HK-2 (cell line): ENCODE data around the gene RRAGD.
"Not testable (repeated sequence)": the region's sequence is repeated elsewhere in the genome, so short reads cannot be mapped to it uniquely, and the experiment has no call there.

Source experiments
- DNase-seq: peaks from one replicate; pipeline ENCODE4 v3.0.0-alpha.2; 2018; ENCODE audit not compliant: unreplicated experiment

Gene RRAGD

DNA sequence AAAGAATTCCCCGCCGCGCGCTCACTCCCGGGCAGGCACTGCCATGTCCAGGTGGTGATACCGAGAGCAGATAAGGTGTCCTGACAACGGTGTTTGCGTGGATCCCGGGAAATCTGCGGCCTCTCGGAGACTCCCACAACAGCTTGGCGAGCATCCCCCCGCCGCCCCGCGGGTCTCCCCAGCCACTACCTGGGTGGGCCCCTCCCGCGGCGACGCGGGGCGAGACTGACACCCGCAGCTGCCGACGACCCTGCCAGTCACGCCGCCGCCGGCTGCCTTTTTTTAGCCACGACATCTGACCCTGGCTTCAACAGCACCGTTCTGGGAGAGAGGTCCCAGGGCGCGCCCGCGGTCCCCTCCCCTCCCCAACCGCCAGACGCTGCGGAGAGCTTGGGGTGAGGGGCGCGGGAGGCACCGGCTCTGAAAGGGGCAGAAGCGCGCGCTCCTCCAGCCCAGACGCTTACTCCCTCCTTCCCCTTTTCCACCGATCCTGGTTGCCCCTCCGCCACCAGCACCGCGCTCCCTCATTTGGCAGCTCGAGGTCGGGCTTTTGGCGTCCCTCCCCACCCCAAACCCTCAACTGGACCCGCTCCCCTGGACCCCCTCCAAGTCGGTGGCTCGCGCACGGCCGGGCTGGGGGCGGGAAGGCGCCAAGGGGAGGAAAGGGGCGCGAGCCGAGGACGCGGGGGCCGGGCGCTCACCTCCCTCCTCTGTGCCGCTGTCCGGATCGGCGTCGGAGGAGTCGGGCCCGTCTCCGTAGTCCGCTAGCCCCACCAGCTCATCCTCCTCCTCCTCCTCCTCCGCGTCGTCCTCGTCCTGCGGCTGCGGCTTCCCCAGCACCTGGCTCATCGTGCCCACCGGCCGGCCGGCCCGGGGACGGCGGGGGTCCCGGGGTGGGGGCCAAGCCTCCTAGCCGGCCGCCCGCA, 665 bp downstream of the RRAGD start:
- peak; percentile 53 for DNase-seq

DNA sequence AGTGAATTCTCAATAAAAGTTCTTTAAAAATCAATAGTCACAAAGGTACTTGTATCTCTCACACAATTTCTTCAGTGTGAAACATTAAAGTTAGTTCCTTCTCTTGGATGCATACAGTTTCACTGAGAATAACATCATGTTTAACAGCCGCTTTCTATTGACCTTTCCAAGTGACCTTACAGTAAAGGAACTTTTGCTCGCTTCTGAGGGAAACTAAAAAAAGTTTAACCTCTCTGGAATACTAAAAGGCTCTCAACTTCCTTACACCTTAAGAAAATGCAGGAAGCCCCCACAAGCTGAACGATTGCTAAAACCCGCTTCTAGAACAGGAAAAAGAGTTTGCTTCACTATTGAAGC, 1.3 kb downstream of the RRAGD start:
- no peak for DNase-seq

DNA sequence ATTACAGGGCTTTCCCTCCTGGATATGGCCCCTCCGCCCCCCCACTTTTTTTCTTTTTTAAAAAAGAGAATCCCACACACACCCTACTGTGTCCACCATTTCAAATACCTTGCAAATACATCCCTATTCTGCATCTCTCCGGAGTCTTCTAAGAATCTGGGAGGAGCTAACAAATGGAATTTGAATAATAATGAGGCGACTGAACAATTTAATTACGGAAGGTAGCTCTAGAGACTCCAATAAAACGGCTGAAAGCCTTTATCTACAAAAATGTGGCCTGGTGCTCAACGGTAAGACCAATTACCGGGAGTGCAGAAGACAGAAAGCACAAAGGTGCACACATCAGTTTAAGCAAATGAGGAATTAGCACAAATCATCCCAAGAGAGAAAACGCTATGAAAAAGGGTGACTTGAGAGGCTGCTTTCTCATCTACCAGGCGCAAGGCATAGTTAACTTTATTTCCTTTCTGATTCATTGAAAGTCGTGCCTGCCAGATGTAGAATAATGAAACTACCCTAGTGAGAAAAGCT, 1.8 kb downstream of the RRAGD start:
- DNase-seq, result no peak

DNA sequence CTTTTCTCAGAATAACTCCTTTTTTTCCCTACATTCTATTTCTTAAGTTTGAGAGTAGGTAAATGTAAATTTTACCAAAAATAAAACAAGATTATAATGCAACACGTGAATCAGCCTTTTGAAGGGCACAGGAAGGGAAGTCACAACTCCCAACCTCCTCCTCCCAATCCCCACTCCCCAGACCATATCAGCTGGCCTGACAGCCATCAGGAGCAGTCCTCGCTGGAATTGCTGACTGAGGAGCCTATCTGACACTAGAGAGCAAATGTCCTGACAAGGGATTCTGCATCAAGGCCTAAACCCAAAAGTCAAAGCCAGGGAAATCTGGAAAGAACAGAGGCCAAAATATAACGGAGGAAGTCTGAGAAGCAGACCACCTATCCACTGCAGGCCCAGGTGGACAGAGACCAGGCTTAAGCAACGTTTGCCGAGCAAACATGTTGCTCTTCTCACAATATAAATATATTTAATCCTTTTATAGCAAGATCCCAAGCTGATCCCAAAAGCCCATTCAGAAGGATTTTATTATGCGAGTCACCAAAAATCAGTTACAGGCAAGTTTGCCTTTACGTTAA, 2.5 kb downstream of the RRAGD start:
- no peak for DNase-seq

DNA sequence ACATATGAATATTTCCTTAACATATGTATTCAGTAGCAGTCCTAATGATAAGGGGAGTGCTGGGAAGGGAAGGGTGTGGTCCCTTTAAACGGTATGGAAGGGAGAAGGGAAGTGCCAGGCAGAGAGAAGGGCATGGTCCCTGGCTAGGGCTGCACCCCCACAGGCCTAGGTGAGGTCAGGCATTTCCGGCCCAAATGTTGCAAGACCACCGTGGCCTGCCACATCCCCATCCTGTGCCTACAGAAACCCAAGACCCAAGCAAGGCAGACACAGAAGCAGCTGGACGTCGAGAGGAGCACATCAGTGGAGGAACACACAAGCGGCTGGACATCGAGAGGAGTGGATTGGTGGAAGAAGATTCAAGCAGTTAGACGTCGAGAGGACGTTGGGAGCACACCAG, 5.9 kb downstream of the RRAGD start:
- DNase-seq, result no peak

DNA sequence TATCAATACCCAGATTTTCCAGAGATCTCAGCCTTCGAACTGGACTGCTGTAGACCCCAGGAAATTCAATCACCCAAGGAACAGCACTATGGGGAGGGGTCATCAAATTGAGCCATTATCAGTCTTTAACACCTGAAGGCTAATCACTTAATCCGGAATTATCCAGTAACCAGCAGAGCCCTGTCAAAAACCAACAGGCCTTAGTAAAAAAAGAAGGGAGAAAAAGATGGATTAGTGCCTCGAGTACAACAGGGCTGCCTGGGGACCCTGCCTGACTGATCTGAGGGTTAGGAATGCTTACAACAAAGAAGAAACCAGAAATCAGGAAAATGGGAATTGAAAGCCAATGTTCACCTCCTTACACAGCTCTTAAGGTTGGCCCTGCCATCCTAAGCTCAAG, 7.6 kb downstream of the RRAGD start:
- no peak for DNase-seq

DNA sequence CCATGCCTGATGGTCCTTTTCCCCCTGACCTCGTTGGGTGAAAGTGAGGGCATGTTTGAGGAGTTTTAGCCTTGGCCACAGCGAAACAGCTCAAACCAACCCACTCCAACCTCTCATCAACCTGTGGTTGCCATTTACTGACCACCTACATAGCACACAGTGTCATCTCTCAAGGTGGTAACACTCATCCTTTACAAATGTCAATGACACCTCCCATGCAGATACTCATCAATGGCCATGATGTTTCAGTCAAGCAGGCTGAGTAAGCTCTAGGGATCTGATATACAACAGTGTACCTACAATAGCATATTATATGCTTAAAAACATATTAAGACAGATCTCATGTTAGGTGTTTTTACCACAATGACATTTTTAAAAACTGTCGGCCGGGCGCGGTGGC, 9.3 kb downstream of the RRAGD start:
- DNase-seq, result no peak

DNA sequence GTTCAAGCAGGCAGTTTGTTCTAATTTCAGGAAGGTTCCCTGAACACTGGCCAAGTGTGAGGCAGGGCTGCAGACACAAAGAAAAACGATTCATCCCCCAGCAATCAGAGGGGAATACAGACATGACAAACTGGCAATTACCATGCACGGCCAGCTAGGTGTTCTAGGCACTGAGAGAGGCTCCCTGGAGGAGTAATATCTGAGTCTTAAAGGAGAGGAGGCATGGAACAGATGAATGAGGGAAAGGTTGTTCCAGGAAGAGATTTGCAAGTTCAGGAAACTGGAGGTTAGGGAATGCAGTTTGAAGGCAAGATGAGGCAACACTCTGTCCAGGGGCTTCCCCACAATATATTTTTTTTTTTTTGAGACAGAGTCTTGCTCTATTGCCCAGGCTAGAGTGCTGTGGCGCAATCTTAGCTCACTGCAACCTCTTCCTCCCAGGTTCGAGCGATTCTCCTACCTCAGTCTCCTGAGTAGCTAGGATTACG, 11.1 kb downstream of the RRAGD start:
- DNase-seq, result no peak

DNA sequence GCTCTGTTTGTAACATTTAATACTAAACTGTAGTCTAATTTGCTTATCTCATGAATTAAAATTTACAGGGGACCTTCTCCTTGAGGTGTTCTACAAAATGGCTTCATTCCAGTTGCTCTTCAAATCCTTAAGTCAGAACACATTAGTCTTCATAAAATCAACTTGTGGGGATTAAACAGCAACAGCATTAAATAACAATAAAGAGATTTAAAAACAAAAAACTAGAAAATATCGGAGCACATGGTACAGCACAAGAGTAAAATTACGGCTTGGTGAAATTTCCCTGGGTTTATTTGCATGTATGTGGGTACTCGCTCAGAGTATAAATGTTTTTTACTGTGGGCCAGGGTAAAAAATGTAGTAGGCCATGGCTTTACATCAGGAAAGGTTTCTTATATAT, 12.0 kb downstream of the RRAGD start:
- no peak for DNase-seq

DNA sequence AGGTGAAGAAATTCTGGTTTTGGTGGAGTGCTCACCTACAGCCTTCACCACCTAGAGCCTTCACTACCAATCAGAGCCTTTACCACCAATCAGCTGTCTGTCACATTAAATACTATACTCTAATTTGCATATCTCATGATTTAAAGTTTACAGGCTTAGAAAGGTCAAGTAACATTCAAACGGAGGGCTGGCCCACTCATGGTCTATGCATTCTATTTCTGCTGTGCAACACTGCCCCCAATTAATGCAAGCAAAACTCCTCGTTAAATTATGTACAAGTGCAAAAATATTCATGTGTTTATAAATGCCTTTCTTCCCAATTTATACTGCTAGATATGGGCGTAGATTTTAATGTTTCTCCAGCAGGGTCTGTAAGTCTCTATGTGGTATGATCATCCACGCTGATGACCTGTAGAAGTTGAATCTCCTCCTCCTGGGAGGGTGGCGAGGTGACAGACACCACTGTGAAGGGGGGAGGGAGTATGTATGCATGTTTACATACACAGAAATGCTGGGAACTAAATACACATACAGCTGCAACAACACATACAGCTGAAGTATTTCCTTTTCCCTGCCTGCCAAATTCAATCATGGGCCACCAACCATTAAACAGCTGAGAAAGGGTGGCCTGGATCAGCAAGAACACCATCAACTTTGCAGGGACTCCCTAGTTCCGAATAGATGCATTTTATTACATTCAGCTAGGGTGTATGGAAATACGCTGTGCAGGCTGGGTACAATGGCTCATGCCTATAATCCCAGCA, 13.1 kb downstream of the RRAGD start:
- no peak for DNase-seq

DNA sequence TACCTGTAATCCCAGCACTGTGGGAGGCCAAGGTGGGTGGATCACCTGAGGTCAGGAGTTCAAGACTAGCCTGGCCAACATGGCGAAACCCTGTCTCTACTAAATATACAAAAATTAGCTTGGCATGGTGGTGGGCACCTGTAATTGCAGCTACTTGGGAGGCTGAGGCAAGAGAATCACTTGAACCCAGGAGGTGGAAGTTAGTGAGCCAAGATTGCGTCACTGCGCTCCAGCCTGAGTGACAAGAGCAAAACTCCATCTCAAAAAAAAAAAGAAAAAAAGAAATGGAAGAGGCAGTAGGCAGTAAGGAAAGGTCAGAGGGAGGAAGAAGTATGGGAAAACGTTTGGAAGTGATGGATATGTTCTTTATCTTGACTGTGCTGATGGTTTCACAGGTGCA, 14.2 kb downstream of the RRAGD start:
- not testable (repeated sequence) for DNase-seq

DNA sequence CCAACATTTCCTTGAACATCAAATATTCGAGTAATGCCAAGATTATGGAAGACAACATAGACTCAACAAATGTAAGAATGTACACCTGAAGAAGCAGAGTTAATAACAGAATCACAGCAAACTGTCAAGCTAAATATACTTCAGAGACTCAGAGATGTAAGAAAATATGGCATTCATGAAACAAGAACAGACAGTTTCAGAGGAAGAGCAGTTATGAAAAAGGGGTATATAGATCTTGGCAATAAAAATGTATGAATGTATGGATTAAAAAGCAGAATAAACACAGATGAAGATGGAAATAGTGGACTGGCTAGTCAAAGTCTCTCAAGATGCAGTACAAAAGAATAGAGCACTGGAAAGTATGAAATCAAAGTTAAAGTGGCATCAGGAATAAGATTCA, 18.4 kb downstream of the RRAGD start:
- DNase-seq, result no peak

DNA sequence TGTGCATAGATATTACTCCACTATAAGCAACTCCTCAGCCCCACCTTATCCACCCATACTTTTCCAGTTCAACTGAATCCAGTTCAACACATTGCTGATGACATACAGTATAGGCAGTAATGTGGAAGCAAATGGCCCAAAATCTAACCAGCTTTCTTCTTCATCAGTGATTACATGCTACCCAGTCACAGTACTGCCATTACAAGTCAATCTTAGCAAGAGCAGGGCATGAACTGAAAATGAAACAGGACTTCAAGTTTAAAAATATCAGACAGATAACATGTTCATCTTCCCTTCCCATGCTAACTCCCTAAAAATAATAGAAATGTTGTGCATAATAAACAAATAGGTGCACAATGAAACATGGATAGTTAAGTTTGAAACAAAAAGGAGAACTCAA, 19.2 kb downstream of the RRAGD start:
- no peak for DNase-seq

DNA sequence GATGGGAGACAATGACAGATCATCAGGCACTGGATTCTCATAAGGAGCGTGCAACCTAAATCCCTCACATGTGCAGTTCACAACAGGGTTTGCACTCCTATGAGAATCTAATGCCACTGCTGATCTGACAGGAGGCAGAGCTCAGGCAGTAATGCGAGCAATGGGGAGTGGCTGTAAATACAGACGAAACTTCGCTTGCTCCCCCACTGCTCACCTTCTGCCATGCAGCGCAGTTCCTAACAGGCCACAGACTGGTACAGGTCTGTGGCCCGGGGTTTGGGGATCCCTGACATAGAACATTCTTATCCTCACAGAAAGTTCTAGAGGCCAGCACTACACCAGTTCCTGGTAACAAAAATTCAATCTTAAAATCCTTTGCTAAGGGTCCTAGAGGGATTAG, 23.2 kb downstream of the RRAGD start:
- DNase-seq, result no peak

DNA sequence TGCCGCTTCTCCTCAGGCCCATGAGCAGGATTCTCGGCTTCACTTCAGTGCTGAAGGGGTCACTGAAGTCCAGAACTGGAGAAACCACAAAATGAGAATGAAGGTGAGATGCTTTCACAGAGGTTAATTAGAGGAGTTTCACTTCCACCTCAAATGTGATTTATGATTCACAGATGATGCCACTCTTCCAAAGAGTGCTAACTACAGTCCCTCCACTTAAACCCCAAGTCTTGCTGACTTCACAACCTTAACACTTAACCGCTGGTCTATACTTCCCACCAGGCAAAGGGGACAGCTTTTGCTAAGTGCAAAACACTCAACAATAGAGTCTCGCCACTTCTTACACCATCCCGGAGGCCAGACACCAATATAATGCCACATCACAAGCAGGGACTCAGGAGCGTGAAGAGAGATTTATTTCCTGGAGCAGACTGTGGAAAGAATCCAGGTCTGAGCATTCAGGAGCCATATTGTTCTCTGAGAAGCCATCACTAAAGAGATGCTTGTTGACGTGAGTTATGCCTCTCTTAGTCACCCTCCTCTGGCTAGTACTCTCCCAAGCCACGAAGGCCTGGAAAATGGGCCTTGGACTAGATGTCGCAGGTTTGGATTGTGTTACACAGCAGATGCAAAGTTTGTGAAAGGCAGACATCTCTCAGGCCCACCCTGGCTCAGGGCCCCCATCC, 24.4 kb downstream of the RRAGD start:
- no peak for DNase-seq

DNA sequence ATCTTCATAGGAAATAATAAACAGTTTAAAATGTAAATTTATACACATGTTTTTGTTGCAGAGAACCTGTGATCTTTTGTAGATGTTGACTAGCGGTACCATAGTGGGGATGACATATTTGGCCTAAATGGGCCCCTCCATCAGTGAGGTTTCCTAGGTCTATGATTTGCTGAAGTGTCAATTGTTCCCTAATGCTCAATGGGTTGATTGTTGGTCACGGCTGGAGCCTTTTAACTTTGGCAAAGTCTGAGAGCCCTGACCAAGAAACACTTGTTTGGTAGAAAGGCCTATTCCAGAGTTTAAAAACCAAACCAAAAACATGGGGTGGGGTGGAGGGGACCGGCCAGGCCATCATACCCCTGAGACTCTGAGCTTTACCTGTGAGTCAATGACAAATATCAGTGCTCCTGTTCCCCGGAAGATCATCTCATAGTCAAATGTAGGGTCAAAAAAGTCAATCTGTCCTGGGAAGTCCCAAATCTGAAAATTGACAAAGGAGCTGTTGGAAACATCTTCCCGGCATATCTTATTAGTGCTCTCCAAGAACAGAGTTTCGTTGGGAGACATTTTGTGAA, 25.1 kb downstream of the RRAGD start:
- DNase-seq, result no peak

DNA sequence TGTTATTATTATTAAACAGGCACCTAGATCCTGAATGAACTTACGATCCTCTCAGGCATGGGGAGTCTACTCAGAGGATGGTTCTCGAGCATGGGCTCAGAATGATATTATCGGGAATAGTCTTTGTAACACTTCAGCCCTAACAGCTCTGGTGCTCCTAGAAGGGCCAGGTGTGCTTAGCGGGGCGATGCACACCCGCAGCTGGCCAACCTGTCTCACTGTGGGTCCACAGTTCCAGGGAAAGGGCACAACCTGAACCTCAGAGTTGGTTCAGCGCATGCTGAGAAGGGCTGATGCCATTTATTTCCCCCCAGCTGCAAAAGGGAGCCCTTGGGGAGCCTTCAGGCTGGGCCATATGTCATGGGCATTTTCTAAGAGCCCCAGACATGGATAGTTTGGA, 26.2 kb downstream of the RRAGD start:
- DNase-seq, result no peak

DNA sequence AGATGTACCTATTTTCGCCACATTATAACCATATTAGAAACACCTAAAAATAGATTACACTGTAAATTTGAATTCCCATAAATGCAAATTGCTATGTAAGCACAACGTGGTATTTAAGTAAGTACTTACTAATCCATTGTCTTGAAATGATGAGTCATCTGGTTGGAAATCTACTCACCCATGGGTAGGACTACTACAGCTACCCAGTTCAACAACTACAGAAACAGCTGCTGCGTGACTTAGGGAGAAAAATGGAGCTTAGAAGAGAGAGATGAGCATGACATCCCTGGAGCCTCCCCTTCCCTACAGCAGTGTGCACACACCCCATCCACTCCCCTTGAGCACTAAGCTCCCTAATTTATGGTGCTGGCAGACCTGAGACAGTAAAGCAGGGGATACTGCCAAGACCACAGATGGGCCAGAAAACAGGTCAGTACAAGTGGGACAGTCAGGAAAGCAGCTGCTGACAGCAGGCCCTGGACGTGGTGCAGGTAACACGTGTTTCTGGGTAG, 26.9 kb downstream of the RRAGD start:
- DNase-seq, result no peak

DNA sequence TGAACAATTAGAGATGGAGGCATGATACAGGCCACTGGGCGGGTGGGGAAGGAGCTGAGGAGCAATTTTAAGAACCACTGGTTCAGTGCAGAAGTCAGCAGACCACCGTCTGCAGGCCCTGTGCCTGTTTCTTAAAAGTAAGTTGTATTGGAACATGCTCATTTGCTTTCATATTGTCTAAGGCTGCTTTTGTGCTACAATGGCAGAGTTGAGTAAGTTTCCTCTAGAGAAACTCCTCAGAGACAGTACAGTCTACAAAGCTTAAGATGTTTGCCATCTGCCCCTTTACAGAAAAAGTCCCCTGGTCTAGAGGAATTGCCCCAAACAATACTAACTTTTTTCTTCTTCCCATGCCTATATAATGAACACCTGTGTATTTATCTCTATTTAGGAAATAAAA, 31.0 kb downstream of the RRAGD start:
- no peak for DNase-seq

DNA sequence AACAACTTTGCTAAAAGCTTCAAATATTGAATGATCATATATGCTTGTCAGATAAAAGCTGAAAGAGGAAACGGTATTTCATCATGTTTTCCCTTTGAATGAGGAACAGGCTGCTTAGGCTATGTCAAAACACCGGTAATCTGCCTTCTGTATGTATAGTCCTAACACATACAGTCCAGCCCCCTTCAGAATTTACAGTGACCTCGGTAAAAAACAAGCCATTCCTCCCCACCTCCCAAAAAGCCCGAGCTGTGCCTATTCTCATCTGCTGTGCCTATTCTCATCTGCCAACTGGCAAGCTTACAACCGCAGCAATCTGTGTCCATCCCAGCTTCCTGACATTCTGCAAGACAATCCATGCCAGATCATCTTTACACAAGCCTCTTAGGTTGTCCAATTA, 32.8 kb downstream of the RRAGD start:
- DNase-seq, result no peak

DNA sequence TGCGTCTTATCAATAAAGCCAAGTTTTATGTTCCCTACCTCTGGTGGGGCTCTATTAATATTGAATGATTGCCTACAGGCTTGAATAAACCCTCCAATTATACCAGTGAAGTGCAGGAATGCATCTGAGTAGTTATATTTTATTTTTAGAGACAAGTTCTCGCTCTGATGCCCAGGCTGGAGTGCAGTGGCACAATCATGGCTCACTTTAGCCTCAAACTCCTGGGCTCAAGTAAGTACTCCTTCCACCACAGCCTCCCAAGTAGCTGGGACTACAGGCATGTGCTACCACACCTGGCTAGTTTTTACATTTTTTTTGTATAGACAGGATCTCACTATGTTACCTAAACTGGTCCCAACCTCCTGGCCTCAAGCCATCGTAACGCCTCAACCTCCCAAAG, 33.4 kb downstream of the RRAGD start:
- no peak for DNase-seq
